ENCODE measurements around the gene SHB. TPM values are rescaled to one million over a fixed set of nuclear protein-coding genes. Genes with fewer than 3 reads are reported as not detected.

Gene SHB
- total and polyA plus RNA-seq, 2 donors (not counting 3 experiments of a cell fraction or from before 2014, with no cell fraction given), result 13.4 to 24.9 TPM

DNA sequence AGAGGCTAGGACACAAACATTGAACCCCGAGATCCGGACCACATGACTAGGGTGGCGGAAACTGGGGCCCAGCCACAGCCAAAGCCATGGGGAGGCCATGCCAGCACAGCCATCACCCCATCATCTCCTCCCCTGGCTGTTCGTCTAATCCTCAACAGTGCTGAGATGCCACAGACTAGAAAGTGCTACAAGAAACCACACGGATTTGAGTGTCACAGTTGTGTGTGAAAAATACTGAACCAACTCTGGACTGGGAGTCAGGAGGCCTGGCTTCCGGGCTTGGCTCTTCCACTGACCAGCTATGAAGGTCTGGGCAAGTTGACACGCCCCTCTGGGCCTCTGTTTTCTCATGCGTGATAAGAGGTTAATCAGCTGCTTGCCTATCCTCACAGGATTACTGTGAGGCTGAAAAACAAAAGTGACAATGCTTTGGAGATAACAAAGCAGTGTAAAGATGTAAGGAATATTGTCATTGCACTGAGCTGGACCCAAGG, 38.8 kb upstream of the SHB start:
- no peaks in the 10 kb centered on the region for H3K36me3 ChIP-seq (ENCODE audit: control insufficient read depth in 2 of 2, extremely low read depth in 1 of 2, insufficient read depth in 2 of 2, low read length in 2 of 2)
- DNase-seq (ENCODE audit: low read depth, low spot score) (no peak), FAIRE-seq (no peak)
- H3K4me1 ChIP-seq (ENCODE audit: control insufficient read depth, extremely low read depth, insufficient read depth, low read length), result no peaks in the 10 kb centered on the region
- no TSS peak for BruUV-seq (replicated peaks)
- peaks cover 4 to 13% of the 10 kb centered on the region in 2 experiments for H3K27me3 ChIP-seq (ENCODE audit: control insufficient read depth in 2 of 2, insufficient read depth in 2 of 2, low read length in 2 of 2)
- no peak overlapping the region for H3K27ac ChIP-seq (ENCODE audit: insufficient read depth, low read depth, low read length)
- no peaks in the 10 kb centered on the region for H3K9me3 ChIP-seq (replicated peaks; ENCODE audit: control insufficient read depth, insufficient read depth, low read length)
- no peak overlapping the region for H3K4me2 ChIP-seq (ENCODE audit: insufficient read depth, low read length)
- H3K79me2 ChIP-seq (ENCODE audit: control insufficient read depth, insufficient read depth, low read length), result no peaks in the 10 kb centered on the region
- no peak overlapping the region for H3K9ac ChIP-seq (replicated peaks; ENCODE audit: extremely low read depth, insufficient read depth, low read length)
- CTCF ChIA-PET, result interaction anchor here (1.0 to 1.3 kb wide), 2 partner anchors 13 to 194 kb away, joined by 3 to 4 read pairs; no protein-coding TSS in a partner anchor
- intact Hi-C loops (cut with micrococcal nuclease), result no loop called here
- H4K20me1 ChIP-seq (replicated peaks; ENCODE audit: control insufficient read depth, extremely low read depth, insufficient read depth, low read length), result no peaks in the 10 kb centered on the region
- H3K9me1 ChIP-seq (replicated peaks; ENCODE audit: control insufficient read depth, extremely low read depth, insufficient read depth, low read length), result no peaks in the 10 kb centered on the region
- POLR2A ChIA-PET, result no interaction called here
- dilution Hi-C loops (cut with MboI; ENCODE audit: extremely low pct_ligation_motif_present, low sequenced_read_pairs), result no loop called here
- TF ChIP-seq MYC (IDR thresholded peaks at IDR 0.05; ENCODE audit: low read depth, low read length), result no peak
- no peak for TF ChIP-seq POLR2AphosphoS5 (IDR thresholded peaks at IDR 0.05; ENCODE audit: insufficient read depth, low read depth, low read length)
- no peak for TF ChIP-seq EZH2 (IDR thresholded peaks at IDR 0.05; ENCODE audit: borderline replicate concordance, low read depth, low read length, severe bottlenecking)
- TF ChIP-seq POLR2A (IDR thresholded peaks at IDR 0.05; ENCODE audit: low read depth, low read length), result no peak
- no peak overlapping the region for H2AFZ ChIP-seq (ENCODE audit: low read depth, low read length)
- H3K4me3 ChIP-seq (replicated peaks in 1 of 3; ENCODE audit: insufficient read depth in 1 of 3, low read depth in 1 of 3, low read length in 3 of 3), result no peak overlapping the region

DNA sequence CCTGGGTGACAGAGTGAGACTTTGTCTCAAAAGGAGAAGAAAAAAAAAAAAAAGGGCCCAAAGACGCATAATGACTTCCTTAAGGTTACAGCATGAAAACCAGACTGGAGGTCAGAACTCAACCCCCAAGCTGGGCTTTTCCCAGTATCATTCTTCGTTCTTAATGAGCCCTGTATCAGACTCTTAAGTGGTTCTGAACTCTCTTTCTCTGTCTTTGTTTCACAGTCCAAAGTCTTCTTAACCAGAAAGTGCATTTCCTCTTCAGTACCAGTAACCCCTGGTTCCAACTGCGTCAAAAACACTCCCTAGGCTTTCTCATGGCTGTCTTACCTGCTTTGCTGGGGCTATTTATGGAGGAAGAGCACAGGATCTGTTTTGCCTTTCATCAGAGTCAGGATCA, 38.4 kb upstream of the SHB start:
- Histone ChIP-seq H4K20me1 (replicated peaks; ENCODE audit: control insufficient read depth, extremely low read depth, insufficient read depth, low read length) (no peaks in the 10 kb centered on the region), H3K4me3 (replicated peaks in 1 of 3; ENCODE audit: insufficient read depth in 1 of 3, low read depth in 1 of 3, low read length in 3 of 3) (no peak overlapping the region), H3K9ac (replicated peaks; ENCODE audit: extremely low read depth, insufficient read depth, low read length) (no peak overlapping the region), H3K9me3 (replicated peaks; ENCODE audit: control insufficient read depth, insufficient read depth, low read length) (no peaks in the 10 kb centered on the region), H2AFZ (ENCODE audit: low read depth, low read length) (no peak overlapping the region), H3K36me3 (ENCODE audit: control insufficient read depth in 2 of 2, extremely low read depth in 1 of 2, insufficient read depth in 2 of 2, low read length in 2 of 2) (no peaks in the 10 kb centered on the region), H3K27me3 (ENCODE audit: control insufficient read depth in 2 of 2, insufficient read depth in 2 of 2, low read length in 2 of 2) (peaks cover 7 to 10% of the 10 kb centered on the region in 2 experiments), H3K4me2 (ENCODE audit: insufficient read depth, low read length) (no peak overlapping the region), H3K9me1 (replicated peaks; ENCODE audit: control insufficient read depth, extremely low read depth, insufficient read depth, low read length) (no peaks in the 10 kb centered on the region), H3K27ac (ENCODE audit: insufficient read depth, low read depth, low read length) (no peak overlapping the region), H3K79me2 (ENCODE audit: control insufficient read depth, insufficient read depth, low read length) (no peaks in the 10 kb centered on the region), H3K4me1 (ENCODE audit: control insufficient read depth, extremely low read depth, insufficient read depth, low read length) (no peaks in the 10 kb centered on the region)
- FAIRE-seq (no peak), DNase-seq (ENCODE audit: low read depth, low spot score) (no peak)
- ChIA-PET CTCF (no interaction called here), POLR2A (no interaction called here)
- no peak for TF ChIP-seq GATA2 (IDR thresholded peaks at IDR 0.05; ENCODE audit: insufficient read depth, insufficient read length, low read depth, low read length)
- no peak for TF ChIP-seq FOS (IDR thresholded peaks at IDR 0.05; ENCODE audit: borderline replicate concordance, insufficient read depth, low read length)
- TF ChIP-seq POLR2AphosphoS5 (IDR thresholded peaks at IDR 0.05; ENCODE audit: insufficient read depth, low read depth, low read length), result no peak
- TF ChIP-seq JUN (IDR thresholded peaks at IDR 0.05; ENCODE audit: borderline replicate concordance, insufficient read depth, insufficient read length, low read depth), result no peak
- no peak for TF ChIP-seq EZH2 (IDR thresholded peaks at IDR 0.05; ENCODE audit: borderline replicate concordance, low read depth, low read length, severe bottlenecking)
- TF ChIP-seq, protein P1, sequence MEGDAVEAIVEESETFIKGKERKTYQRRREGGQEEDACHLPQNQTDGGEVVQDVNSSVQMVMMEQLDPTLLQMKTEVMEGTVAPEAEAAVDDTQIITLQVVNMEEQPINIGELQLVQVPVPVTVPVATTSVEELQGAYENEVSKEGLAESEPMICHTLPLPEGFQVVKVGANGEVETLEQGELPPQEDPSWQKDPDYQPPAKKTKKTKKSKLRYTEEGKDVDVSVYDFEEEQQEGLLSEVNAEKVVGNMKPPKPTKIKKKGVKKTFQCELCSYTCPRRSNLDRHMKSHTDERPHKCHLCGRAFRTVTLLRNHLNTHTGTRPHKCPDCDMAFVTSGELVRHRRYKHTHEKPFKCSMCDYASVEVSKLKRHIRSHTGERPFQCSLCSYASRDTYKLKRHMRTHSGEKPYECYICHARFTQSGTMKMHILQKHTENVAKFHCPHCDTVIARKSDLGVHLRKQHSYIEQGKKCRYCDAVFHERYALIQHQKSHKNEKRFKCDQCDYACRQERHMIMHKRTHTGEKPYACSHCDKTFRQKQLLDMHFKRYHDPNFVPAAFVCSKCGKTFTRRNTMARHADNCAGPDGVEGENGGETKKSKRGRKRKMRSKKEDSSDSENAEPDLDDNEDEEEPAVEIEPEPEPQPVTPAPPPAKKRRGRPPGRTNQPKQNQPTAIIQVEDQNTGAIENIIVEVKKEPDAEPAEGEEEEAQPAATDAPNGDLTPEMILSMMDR (IDR thresholded peaks at IDR 0.05; ENCODE audit: extremely low read depth in 1 of 2, insufficient read depth in 1 of 2, low read depth in 1 of 2, low read length in 2 of 2), result no peak
- no peak for TF ChIP-seq POLR2A (IDR thresholded peaks at IDR 0.05; ENCODE audit: low read depth, low read length)
- TF ChIP-seq MYC (IDR thresholded peaks at IDR 0.05; ENCODE audit: low read depth, low read length), result no peak
- intact Hi-C loops (cut with micrococcal nuclease), result no loop called here
- dilution Hi-C loops (cut with MboI; ENCODE audit: extremely low pct_ligation_motif_present, low sequenced_read_pairs), result no loop called here
- BruUV-seq (replicated peaks), result no TSS peak

Data from endothelial cell of umbilical vein (primary cell).